H9 (cell line): ENCODE data around the gene RASSF9. TPM values are rescaled to one million over a fixed set of nuclear protein-coding genes. Genes with fewer than 3 reads are reported as not detected.
A peak's percentile ranks its signal among the peaks of the same experiment; 100 is the strongest.

Source experiments
- DNase-seq: peaks from one replicate; pipeline ENCODE4 v3.0.0-alpha.2; 2017
- H2AFZ ChIP-seq: one replicate; pipeline ENCODE4 v1.6.1; 2013; ENCODE audit warnings: mild to moderate bottlenecking, low read length, control low read depth, moderate library complexity
- H2AK5ac ChIP-seq: 2 replicates; pipeline ENCODE4 v1.6.1; 2013; ENCODE audit warnings: low read length, control low read depth, mixed read lengths; ENCODE audit not compliant: insufficient read length
- H2BK120ac ChIP-seq: one replicate; pipeline ENCODE4 v1.6.1; 2013; ENCODE audit warnings: low read depth, mild to moderate bottlenecking, low read length, control low read depth, inconsistent platforms; ENCODE audit not compliant: poor library complexity, severe bottlenecking
- H2BK12ac ChIP-seq: 2 replicates; pipeline ENCODE4 v1.6.1; 2013; ENCODE audit warnings: low read length, control low read depth, mixed read lengths, low read depth; ENCODE audit not compliant: insufficient read length
- H2BK15ac ChIP-seq: 2 replicates; pipeline ENCODE4 v1.6.1; 2013; ENCODE audit warnings: low read depth, low read length, control low read depth
- H2BK20ac ChIP-seq: one replicate; pipeline ENCODE4 v1.6.1; 2013; ENCODE audit warnings: low read depth, mild to moderate bottlenecking, low read length, control low read depth, inconsistent platforms; ENCODE audit not compliant: poor library complexity, severe bottlenecking
- H2BK5ac ChIP-seq: 2 replicates; pipeline ENCODE4 v1.6.1; 2013; ENCODE audit warnings: low read length, control low read depth, mixed read lengths; ENCODE audit not compliant: insufficient read length
- H3K14ac ChIP-seq: 2 replicates; pipeline ENCODE4 v1.6.1; 2013; ENCODE audit warnings: low read length, control low read depth; ENCODE audit not compliant: insufficient read depth
- H3K18ac ChIP-seq: 2 replicates; pipeline ENCODE4 v1.6.1; 2013; ENCODE audit warnings: low read depth, mild to moderate bottlenecking, mixed read lengths, low read length, control low read depth; ENCODE audit not compliant: insufficient read length
- H3K23ac ChIP-seq: 2 replicates; pipeline ENCODE4 v1.6.1; 2013; ENCODE audit warnings: low read length, control low read depth, mixed read lengths, low read depth; ENCODE audit not compliant: insufficient read length
- H3K23me2 ChIP-seq: 2 replicates; pipeline ENCODE4 v1.6.1; 2013; ENCODE audit warnings: low read depth, mild to moderate bottlenecking, mixed read lengths, low read length, control low read depth; ENCODE audit not compliant: insufficient read length, poor library complexity, severe bottlenecking
- H3K27ac ChIP-seq: 2 replicates; pipeline ENCODE4 v1.5.1; 2013; ENCODE audit warnings: low read length, control low read depth, mixed read lengths, low read depth; ENCODE audit not compliant: insufficient read length
- H3K27me3 ChIP-seq: 2 replicates; pipeline ENCODE4 v1.6.1; 2013; ENCODE audit warnings: low read length, control low read depth, inconsistent platforms; ENCODE audit not compliant: insufficient read depth
- H3K4ac ChIP-seq: 2 replicates; pipeline ENCODE4 v1.6.1; 2013; ENCODE audit warnings: low read depth, mild to moderate bottlenecking, control low read depth, inconsistent platforms, low read length, moderate library complexity
- H3K4me1 ChIP-seq: 2 replicates; pipeline ENCODE4 v1.6.1; 2013; ENCODE audit warnings: low read length, control low read depth, inconsistent platforms; ENCODE audit not compliant: insufficient read depth
- H3K4me2 ChIP-seq: 2 replicates; pipeline ENCODE4 v1.6.1; 2013; ENCODE audit warnings: low read length, control low read depth, mixed read lengths; ENCODE audit not compliant: insufficient read length, insufficient read depth
- H3K56ac ChIP-seq: 2 replicates; pipeline ENCODE4 v1.6.1; 2013; ENCODE audit warnings: low read depth, mild to moderate bottlenecking, mixed read lengths, low read length, control low read depth; ENCODE audit not compliant: insufficient read length
- H3K79me1 ChIP-seq: 2 replicates; pipeline ENCODE4 v1.6.1; 2013; ENCODE audit warnings: low read depth, mild to moderate bottlenecking, moderate library complexity, low read length, control low read depth, inconsistent platforms; ENCODE audit not compliant: insufficient read depth, poor library complexity, severe bottlenecking
- H3K79me2 ChIP-seq: 2 replicates; pipeline ENCODE4 v1.6.1; 2013; ENCODE audit warnings: low read length, control low read depth, inconsistent platforms; ENCODE audit not compliant: insufficient read depth
- H3K9ac ChIP-seq: 2 replicates; pipeline ENCODE4 v1.6.1; 2013; ENCODE audit warnings: low read length, control low read depth, mixed read lengths; ENCODE audit not compliant: insufficient read length; ENCODE audit errors: extremely low read depth
- H3K9me3 ChIP-seq: one replicate; pipeline ENCODE4 v1.6.1; 2013; ENCODE audit warnings: low read depth, low read length, inconsistent platforms; ENCODE audit not compliant: control insufficient read depth
- H3T11ph ChIP-seq: one replicate; pipeline ENCODE4 v1.6.1; 2013; ENCODE audit warnings: mild to moderate bottlenecking, low read length, control low read depth, inconsistent platforms
- H4K20me1 ChIP-seq: one replicate; pipeline ENCODE4 v1.6.1; 2013; ENCODE audit not compliant: control insufficient read depth, insufficient read length, insufficient read depth
- H4K5ac ChIP-seq: 2 replicates; pipeline ENCODE4 v1.6.1; 2013; ENCODE audit warnings: low read depth, mild to moderate bottlenecking, mixed read lengths, low read length, control low read depth; ENCODE audit not compliant: insufficient read length
- H4K8ac ChIP-seq: replicated peaks from 2 replicates; pipeline ENCODE4 v1.6.1; 2013; ENCODE audit warnings: low read length, control low read depth, mixed read lengths, low read depth; ENCODE audit not compliant: insufficient read length
- H4K91ac ChIP-seq: 2 replicates; pipeline ENCODE4 v1.6.1; 2013; ENCODE audit warnings: low read depth, mild to moderate bottlenecking, moderate library complexity, mixed read lengths, low read length, control low read depth; ENCODE audit not compliant: insufficient read length
- H3K27ac Mint-ChIP-seq, 3 experiments: 2 replicates in 2 of 3; 3 replicates in 1 of 3; pipeline ENCODE4 v1.8.0; 2020 to 2021; ENCODE audit warnings: mixed read lengths in 3 of 3, mild to moderate bottlenecking in 1 of 3, moderate library complexity in 1 of 3
- H3K27me3 Mint-ChIP-seq: 2 replicates; pipeline ENCODE4 v1.8.0; 2021; ENCODE audit warnings: low read depth, mild to moderate bottlenecking, moderate library complexity, mixed read lengths
- H3K36me3 Mint-ChIP-seq, 3 experiments: 2 replicates in 2 of 3; 3 replicates in 1 of 3; pipeline ENCODE4 v1.8.0; 2020 to 2021; ENCODE audit warnings: low read depth in 3 of 3, mixed read lengths in 3 of 3; ENCODE audit not compliant: insufficient read depth in 1 of 3
- H3K4me1 Mint-ChIP-seq, 2 experiments: 2 replicates each; pipeline ENCODE4 v1.8.0; 2020; ENCODE audit warnings: mixed read lengths in 2 of 2
- H3K4me3 Mint-ChIP-seq, 2 experiments: 2 replicates in 1 of 2; 3 replicates in 1 of 2; pipeline ENCODE4 v1.8.0; 2020 to 2021; ENCODE audit warnings: mild to moderate bottlenecking in 2 of 2, mixed read lengths in 2 of 2, moderate library complexity in 1 of 2
- H3K9me3 Mint-ChIP-seq, 2 experiments: 2 replicates in 1 of 2; 3 replicates in 1 of 2; pipeline ENCODE4 v1.8.0; 2020; ENCODE audit warnings: mild to moderate bottlenecking in 2 of 2, mixed read lengths in 2 of 2, moderate library complexity in 1 of 2
- CTCF ChIP-seq: fragments of 200-600 bp; sonication (generic); conservative IDR thresholded peaks from 3 replicates; pipeline ENCODE4 v1.8.0; 2021; ENCODE audit warnings: antibody characterized with exemption, mild to moderate bottlenecking
- total RNA-seq: library from RNA; stranded (reverse); gene quantifications from 2 replicates; pipeline ENCODE4 v1.2.1, GENCODE V29; 2021

Gene RASSF9
- total RNA-seq, 1 experiment from 2014 or later: 0.04 TPM

DNA sequence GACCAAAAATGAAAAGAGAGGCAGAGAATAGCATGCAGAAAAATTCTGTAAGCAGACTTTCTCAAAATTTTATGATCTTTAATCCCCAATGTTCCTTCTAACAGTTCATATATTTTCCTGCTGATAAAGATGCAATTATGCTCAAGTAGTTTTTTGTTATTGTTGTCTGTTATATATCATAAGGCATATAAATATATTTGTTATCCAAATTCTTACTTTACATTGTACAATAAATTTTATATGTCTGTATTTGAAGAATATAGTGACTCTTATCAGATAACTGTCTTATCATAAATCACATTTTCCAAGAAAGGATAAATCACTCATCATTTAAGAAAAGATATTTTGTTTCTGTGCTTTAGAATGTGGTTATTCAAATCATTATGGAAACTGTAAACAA is 2.6 kb downstream of the RASSF9 start:
- Histone ChIP-seq H3K27me3 (no peaks in the 10 kb centered on the region), H2BK120ac (no peak overlapping the region), H3K23me2 (no peaks in the 10 kb centered on the region), H3K9ac (no peak overlapping the region), H2BK12ac (no peak overlapping the region), H4K91ac (no peak overlapping the region), H3K23ac (no peak overlapping the region), H3K79me2 (no peaks in the 10 kb centered on the region), H4K5ac (no peak overlapping the region), H3K18ac (no peak overlapping the region), H4K20me1 (no peaks in the 10 kb centered on the region), H3K9me3 (no peaks in the 10 kb centered on the region), H3K4ac (no peak overlapping the region), H3K4me1 (peaks cover 4% of the 10 kb centered on the region; the same call in 1 of the 2 replicates), H2AK5ac (no peak overlapping the region), H3K14ac (no peak overlapping the region), H2BK15ac (no peak overlapping the region), H3K79me1 (no peaks in the 10 kb centered on the region), H3T11ph (no peak overlapping the region), H3K4me2 (no peak overlapping the region), H4K8ac (no peak overlapping the region), H2BK5ac (no peak overlapping the region), H3K56ac (no peak overlapping the region), H3K27ac (no peak overlapping the region), H2BK20ac (no peak overlapping the region), H2AFZ (no peak overlapping the region)
- Mint-ChIP-seq H3K36me3 (no peaks in the 10 kb centered on the region), H3K27me3 (no peaks in the 10 kb centered on the region), H3K4me1 (peaks cover 20 to 22% of the 10 kb centered on the region in 2 experiments), H3K9me3 (no peaks in the 10 kb centered on the region), H3K4me3 (no peak overlapping the region), H3K27ac (peak overlapping the region in 1 of 3 experiments; percentile 44; a peak in 1 of 7 replicates)
- no peak for DNase-seq
- TF ChIP-seq CTCF: no peak
